IMR-90 (cell line): ENCODE results near the gene MRPL48.

ENCODE experiments used
- BHLHE40 ChIP-seq: fragments of 150-350 bp; IDR thresholded peaks from 2 replicates; pipeline ENCODE4 v1.6.1; 2016; ENCODE audit warnings: mild to moderate bottlenecking, low read depth, low read length
- CEBPB ChIP-seq: IDR thresholded peaks from 2 replicates; pipeline ENCODE4 v1.6.1; 2012; ENCODE audit warnings: low read depth, low read length, improper control_type of control experiment
- CTCF ChIP-seq: conservative IDR thresholded peaks from 2 replicates; pipeline ENCODE4 v1.5.1; 2012; ENCODE audit warnings: mild to moderate bottlenecking, low read depth, low read length, improper control_type of control experiment
- ELK1 ChIP-seq: fragments of 150-350 bp; IDR thresholded peaks from 2 replicates; pipeline ENCODE4 v1.6.1; 2016; ENCODE audit warnings: low read depth, mild to moderate bottlenecking, low read length, moderate library complexity, borderline replicate concordance
- MAFK ChIP-seq: IDR thresholded peaks from 2 replicates; pipeline ENCODE4 v1.6.1; 2012; ENCODE audit warnings: low read depth, low read length, improper control_type of control experiment
- POLR2A ChIP-seq: IDR thresholded peaks from 2 replicates; pipeline ENCODE4 v1.6.1; 2012; ENCODE audit warnings: mild to moderate bottlenecking, low read depth, low read length
- RAD21 ChIP-seq: IDR thresholded peaks from 2 replicates; pipeline ENCODE4 v1.6.1; 2012; ENCODE audit warnings: low read length, improper control_type of control experiment
- RFX5 ChIP-seq: IDR thresholded peaks from 2 replicates; pipeline ENCODE4 v1.8.0; 2012; ENCODE audit warnings: low read depth, mild to moderate bottlenecking, low read length, moderate library complexity
- USF2 ChIP-seq: fragments of 150-350 bp; IDR thresholded peaks from 2 replicates; pipeline ENCODE4 v1.6.1; 2017; ENCODE audit warnings: mild to moderate bottlenecking, antibody characterized with exemption, low read length, low read depth

- TF ChIP-seq CEBPB (no peak), RAD21 (no peak), CTCF (no peak), MAFK (no peak), ELK1 (no peak), USF2 (no peak), RFX5 (no peak), BHLHE40 (no peak), POLR2A (no peak)
Observed at GRCh38 chr11:73748300-73748699, 39.4 kb upstream of the MRPL48 start.
